MM.1S (cell line): ENCODE data around the gene RFX7.

Experiments used
- DNase-seq: peaks from one replicate; pipeline ENCODE4 v3.0.0-alpha.2; 2015
- H2AFZ ChIP-seq: fragments of 300-600 bp; sonication (generic); 2 replicates; pipeline ENCODE4 v1.6.0; 2016; ENCODE audit warnings: antibody characterized with exemption, low read length
- H3F3A ChIP-seq: fragments of 300-600 bp; sonication (generic); 2 replicates; pipeline ENCODE4 v1.6.1; 2016; ENCODE audit warnings: mild to moderate bottlenecking, antibody characterized with exemption, low read length, moderate library complexity, mixed read lengths; ENCODE audit not compliant: insufficient read depth
- H3K27ac ChIP-seq: fragments of 300-600 bp; sonication (generic); 2 replicates; pipeline ENCODE4 v1.5.1; 2016; ENCODE audit warnings: mild to moderate bottlenecking, low read length
- H3K27me3 ChIP-seq: fragments of 300-600 bp; sonication (generic); replicated peaks from 2 replicates; pipeline ENCODE4 v1.6.0; 2016; ENCODE audit warnings: low read length; ENCODE audit not compliant: insufficient read depth
- H3K36me3 ChIP-seq: fragments of 300-600 bp; sonication (generic); replicated peaks from 2 replicates; pipeline ENCODE4 v1.6.1; 2016; ENCODE audit warnings: mild to moderate bottlenecking, low read length, mixed read lengths; ENCODE audit not compliant: insufficient read depth
- H3K4me1 ChIP-seq: fragments of 300-600 bp; sonication (generic); 2 replicates; pipeline ENCODE4 v1.6.1; 2016; ENCODE audit warnings: low read length, mixed read lengths
- H3K4me2 ChIP-seq: fragments of 300-600 bp; sonication (generic); 2 replicates; pipeline ENCODE4 v1.6.0; 2016; ENCODE audit warnings: low read depth, low read length
- H3K4me3 ChIP-seq: fragments of 300-600 bp; sonication (generic); 2 replicates; pipeline ENCODE4 v1.5.1; 2016; ENCODE audit warnings: low read length, mixed read lengths
- H3K79me2 ChIP-seq: fragments of 300-600 bp; sonication (generic); 2 replicates; pipeline ENCODE4 v1.6.1; 2016; ENCODE audit warnings: mixed run types, low read length, mixed read lengths
- H3K9ac ChIP-seq: fragments of 300-600 bp; sonication (generic); 2 replicates; pipeline ENCODE4 v1.6.1; 2016; ENCODE audit warnings: low read length, mixed read lengths
- H3K9me2 ChIP-seq: fragments of 300-600 bp; sonication (generic); replicated peaks from 2 replicates; pipeline ENCODE4 v1.6.1; 2016; ENCODE audit warnings: mild to moderate bottlenecking, low read length, mixed read lengths; ENCODE audit not compliant: insufficient read depth
- H3K9me3 ChIP-seq: fragments of 300-600 bp; sonication (generic); replicated peaks from 2 replicates; pipeline ENCODE4 v1.6.1; 2016; ENCODE audit warnings: mild to moderate bottlenecking, low read length, mixed read lengths; ENCODE audit not compliant: insufficient read depth
- H4K20me1 ChIP-seq: fragments of 300-600 bp; sonication (generic); 2 replicates; pipeline ENCODE4 v1.6.1; 2016; ENCODE audit warnings: mild to moderate bottlenecking, low read length, moderate library complexity, mixed read lengths; ENCODE audit not compliant: insufficient read depth
- EZH2 ChIP-seq: fragments of 300-600 bp; sonication (generic); optimal IDR thresholded peaks from 2 replicates; pipeline ENCODE3; 2017; ENCODE audit warnings: low read depth, mild to moderate bottlenecking, antibody characterized with exemption, low read length, mixed read lengths
- EZH2phosphoT487 ChIP-seq: fragments of 300-600 bp; sonication (generic); IDR thresholded peaks from 2 replicates; pipeline ENCODE4 v1.6.1; 2018; ENCODE audit warnings: antibody characterized with exemption, low read length
- TF ChIP-seq, protein P1 (sequence below): fragments of 300-600 bp; sonication (generic); IDR thresholded peaks from 2 replicates; pipeline ENCODE4 v1.5.1; 2016; ENCODE audit warnings: antibody characterized with exemption, low read length, mixed read lengths

RFX7 gene

DNA sequence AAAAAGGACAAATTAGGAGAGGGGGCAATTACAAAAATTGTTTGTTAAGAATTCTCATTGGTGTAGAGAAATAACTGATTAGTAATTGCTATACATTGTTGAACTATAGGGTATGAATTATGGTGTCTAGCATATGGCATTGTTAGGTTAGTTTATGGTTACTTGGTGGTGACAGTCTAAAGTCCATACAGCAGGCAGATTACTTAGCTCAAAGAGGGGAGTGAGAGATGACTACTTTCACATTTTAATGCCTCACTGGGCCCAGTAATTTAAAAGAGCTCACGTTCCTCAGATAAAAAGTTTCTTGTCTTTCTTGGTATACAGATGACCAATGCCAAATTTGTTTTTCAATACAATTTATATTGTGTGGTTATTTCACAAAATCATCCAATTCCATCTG lies 137.8 kb downstream of the RFX7 start:
- Histone ChIP-seq H3F3A (no peaks in the 10 kb centered on the region), H3K4me2 (no peak overlapping the region), H3K9me3 (no peaks in the 10 kb centered on the region), H2AFZ (no peak overlapping the region), H3K27ac (no peak overlapping the region), H3K9ac (no peak overlapping the region), H3K27me3 (no peaks in the 10 kb centered on the region), H3K4me1 (no peaks in the 10 kb centered on the region), H4K20me1 (no peaks in the 10 kb centered on the region), H3K36me3 (no peaks in the 10 kb centered on the region; the same call in 1 of the 2 replicates), H3K4me3 (no peak overlapping the region), H3K79me2 (no peaks in the 10 kb centered on the region), H3K9me2 (no peaks in the 10 kb centered on the region)
- no peak for DNase-seq
- TF ChIP-seq EZH2, result no peak
- TF ChIP-seq, protein P1, sequence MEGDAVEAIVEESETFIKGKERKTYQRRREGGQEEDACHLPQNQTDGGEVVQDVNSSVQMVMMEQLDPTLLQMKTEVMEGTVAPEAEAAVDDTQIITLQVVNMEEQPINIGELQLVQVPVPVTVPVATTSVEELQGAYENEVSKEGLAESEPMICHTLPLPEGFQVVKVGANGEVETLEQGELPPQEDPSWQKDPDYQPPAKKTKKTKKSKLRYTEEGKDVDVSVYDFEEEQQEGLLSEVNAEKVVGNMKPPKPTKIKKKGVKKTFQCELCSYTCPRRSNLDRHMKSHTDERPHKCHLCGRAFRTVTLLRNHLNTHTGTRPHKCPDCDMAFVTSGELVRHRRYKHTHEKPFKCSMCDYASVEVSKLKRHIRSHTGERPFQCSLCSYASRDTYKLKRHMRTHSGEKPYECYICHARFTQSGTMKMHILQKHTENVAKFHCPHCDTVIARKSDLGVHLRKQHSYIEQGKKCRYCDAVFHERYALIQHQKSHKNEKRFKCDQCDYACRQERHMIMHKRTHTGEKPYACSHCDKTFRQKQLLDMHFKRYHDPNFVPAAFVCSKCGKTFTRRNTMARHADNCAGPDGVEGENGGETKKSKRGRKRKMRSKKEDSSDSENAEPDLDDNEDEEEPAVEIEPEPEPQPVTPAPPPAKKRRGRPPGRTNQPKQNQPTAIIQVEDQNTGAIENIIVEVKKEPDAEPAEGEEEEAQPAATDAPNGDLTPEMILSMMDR, result no peak
- TF ChIP-seq EZH2phosphoT487, result no peak

DNA sequence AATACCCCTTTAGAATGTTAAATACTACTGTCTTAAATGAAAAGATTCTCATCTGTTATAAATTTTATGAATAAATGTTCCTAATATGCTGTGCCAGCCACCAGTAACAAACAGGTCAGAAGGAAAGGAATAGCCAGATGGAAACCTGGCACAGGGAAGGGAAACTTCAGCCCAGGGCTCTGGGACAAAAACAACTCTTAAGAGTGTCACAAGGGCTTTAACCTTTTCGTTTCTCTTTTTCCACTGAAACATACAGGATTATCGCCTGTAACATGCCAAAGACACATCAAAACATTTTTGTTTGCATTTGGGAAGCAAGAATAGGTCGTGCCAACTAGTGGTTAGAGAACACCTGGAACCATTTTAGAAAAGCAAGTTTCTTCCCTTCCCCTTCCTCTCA lies 141.2 kb downstream of the RFX7 start:
- Histone ChIP-seq H3K4me3 (no peak overlapping the region), H3K79me2 (no peaks in the 10 kb centered on the region), H3K9ac (no peak overlapping the region), H2AFZ (no peak overlapping the region), H3K27me3 (no peaks in the 10 kb centered on the region), H3F3A (no peaks in the 10 kb centered on the region), H4K20me1 (no peaks in the 10 kb centered on the region), H3K4me1 (no peaks in the 10 kb centered on the region), H3K4me2 (no peak overlapping the region), H3K36me3 (no peaks in the 10 kb centered on the region; the same call in none of the 2 replicates), H3K9me3 (no peaks in the 10 kb centered on the region), H3K9me2 (no peaks in the 10 kb centered on the region), H3K27ac (no peak overlapping the region)
- no peak for DNase-seq
- TF ChIP-seq EZH2 (no peak), EZH2phosphoT487 (no peak)
- TF ChIP-seq, protein P1, result no peak

DNA sequence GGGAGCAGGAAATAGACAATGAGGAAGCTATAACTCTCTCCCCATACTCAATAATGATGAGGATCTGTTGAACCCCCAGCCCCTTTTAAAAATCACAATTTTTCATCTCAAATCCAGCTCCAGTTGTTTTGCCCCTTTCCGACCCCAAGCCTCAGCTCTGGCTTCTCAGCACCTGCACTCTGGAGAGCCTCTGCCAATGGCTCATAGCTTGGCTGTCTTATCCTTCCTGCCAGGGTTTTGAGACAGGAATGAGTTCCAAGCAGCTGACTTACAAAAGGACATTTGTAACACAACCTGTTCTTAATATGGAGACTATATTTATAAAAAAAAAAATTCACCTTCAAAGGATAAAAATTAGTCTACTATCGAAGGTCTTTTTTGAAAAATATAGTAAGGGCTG lies 144.4 kb downstream of the RFX7 start:
- Histone ChIP-seq H3K9me3 (no peaks in the 10 kb centered on the region), H3K79me2 (no peaks in the 10 kb centered on the region), H3K4me2 (no peak overlapping the region), H3K27ac (no peak overlapping the region), H3K4me1 (no peaks in the 10 kb centered on the region), H2AFZ (no peak overlapping the region), H3K9me2 (no peaks in the 10 kb centered on the region), H4K20me1 (no peaks in the 10 kb centered on the region), H3F3A (no peaks in the 10 kb centered on the region), H3K27me3 (no peaks in the 10 kb centered on the region), H3K4me3 (no peak overlapping the region), H3K9ac (no peak overlapping the region), H3K36me3 (peaks cover 14% of the 10 kb centered on the region)
- TF ChIP-seq EZH2phosphoT487 (no peak), EZH2 (no peak)
- TF ChIP-seq, protein P1, result no peak
- DNase-seq, result no peak
